Smooth muscle cell (in vitro differentiated cells): ENCODE measurements around the gene SULF2. TPM values are rescaled to one million over a fixed set of nuclear protein-coding genes. Genes with fewer than 3 reads are reported as not detected.

Experiments used
- DNase-seq: peaks from one replicate; lab custom pipeline; 2025; ENCODE audit not compliant: unreplicated experiment; lab: John Stamatoyannopoulos, UW
- H2AFZ ChIP-seq: fragments of 200-600 bp; sonication (generic); 2 replicates; pipeline ENCODE4 v1.6.0; 2016; ENCODE audit warnings: antibody characterized with exemption, low read depth, mild to moderate bottlenecking
- H3F3A ChIP-seq: fragments of 200-600 bp; sonication (generic); 2 replicates; pipeline ENCODE4 v1.6.0; 2017; ENCODE audit warnings: antibody characterized with exemption, low read depth
- H3K27ac ChIP-seq: fragments of 200-600 bp; sonication (generic); 2 replicates; pipeline ENCODE4 v1.5.1; 2016; ENCODE audit warnings: low read depth, mild to moderate bottlenecking
- H3K27me3 ChIP-seq: fragments of 200-600 bp; sonication (generic); 2 replicates; pipeline ENCODE4 v1.6.1; 2016; ENCODE audit warnings: low read depth, mild to moderate bottlenecking
- H3K36me3 ChIP-seq: fragments of 200-600 bp; sonication (generic); 2 replicates; pipeline ENCODE4 v1.5.1; 2016; ENCODE audit warnings: low read depth
- H3K4me1 ChIP-seq: fragments of 200-600 bp; sonication (generic); 2 replicates; pipeline ENCODE4 v1.5.1; 2016; ENCODE audit warnings: low read depth
- H3K4me2 ChIP-seq: fragments of 200-600 bp; sonication (generic); 2 replicates; pipeline ENCODE4 v1.6.0; 2016; ENCODE audit warnings: mild to moderate bottlenecking
- H3K4me3 ChIP-seq: fragments of 200-600 bp; sonication (generic); 2 replicates; pipeline ENCODE4 v1.5.1; 2016; ENCODE audit warnings: mild to moderate bottlenecking
- H3K79me2 ChIP-seq: fragments of 200-600 bp; sonication (generic); 2 replicates; pipeline ENCODE4 v1.6.0; 2016; ENCODE audit warnings: low read depth, mild to moderate bottlenecking
- H3K9ac ChIP-seq: fragments of 200-600 bp; sonication (generic); 2 replicates; pipeline ENCODE4 v1.6.0; 2016; ENCODE audit warnings: low read depth
- H3K9me3 ChIP-seq: fragments of 200-600 bp; sonication (generic); replicated peaks from 2 replicates; pipeline ENCODE4 v1.5.1; 2016; ENCODE audit warnings: low read depth
- H4K20me1 ChIP-seq: fragments of 200-600 bp; sonication (generic); 2 replicates; pipeline ENCODE4 v1.6.0; 2016; ENCODE audit warnings: low read depth
- CTCF ChIP-seq: fragments of 200-600 bp; sonication (generic); IDR thresholded peaks from 2 replicates; pipeline ENCODE4 v1.5.1; 2017; ENCODE audit warnings: borderline replicate concordance, mild to moderate bottlenecking, antibody characterized with exemption; ENCODE audit not compliant: insufficient read depth, poor library complexity, severe bottlenecking
- WGBS: methylation state at CpG from one replicate; pipeline ENCODE4 v1.1.7; 2016; ENCODE audit warnings: low lambda C conversion rate; 5-methylcytosine and 5-hydroxymethylcytosine counted together
- polyA plus RNA-seq: library from polyadenylated mRNA; unstranded; fragments of >200 nt; fragmentation: Nextera tagmentation; extraction: Ambion mirVana; gene quantifications from 2 replicates; pipeline ENCODE4 v1.2.1, GENCODE V29; 2016
- total RNA-seq: library from RNA; depleted of rRNA; stranded (reverse); fragments of >200 nt; gene quantifications from 2 replicates; pipeline ENCODE4 v1.2.3, GENCODE V29; 2014

Gene SULF2
- total and polyA plus RNA-seq, 2 experiments from 2014 or later = 109 to 144 TPM

GRCh38 chr20:47720636-47721427 is 64.4 kb downstream of the SULF2 start:
- TF ChIP-seq CTCF = no peak
- DNase-seq = no peak
- Histone ChIP-seq H3K4me1 (peaks cover 4% of the 10 kb centered on the region), H3K27me3 (no peaks in the 10 kb centered on the region), H3K9ac (no peak overlapping the region), H3F3A (peaks cover 2% of the 10 kb centered on the region), H4K20me1 (peaks cover 24% of the 10 kb centered on the region), H3K4me3 (no peak overlapping the region), H3K27ac (no peak overlapping the region), H3K4me2 (no peak overlapping the region), H3K79me2 (no peaks in the 10 kb centered on the region), H3K9me3 (no peaks in the 10 kb centered on the region), H3K36me3 (no peaks in the 10 kb centered on the region), H2AFZ (no peak overlapping the region)
- WGBS = 54% methylated on average over 7 of the region's 7 CpGs

- TF ChIP-seq CTCF = no peak
- Histone ChIP-seq H3K79me2 (no peaks in the 10 kb centered on the region), H4K20me1 (peaks cover 18% of the 10 kb centered on the region), H3K9ac (no peak overlapping the region), H3K4me1 (peaks cover 4% of the 10 kb centered on the region), H2AFZ (no peak overlapping the region), H3K27me3 (no peaks in the 10 kb centered on the region), H3K27ac (no peak overlapping the region), H3F3A (no peaks in the 10 kb centered on the region), H3K4me2 (no peak overlapping the region), H3K36me3 (no peaks in the 10 kb centered on the region), H3K9me3 (no peaks in the 10 kb centered on the region), H3K4me3 (no peak overlapping the region)
- WGBS = 98% methylated on average over 2 of the region's 2 CpGs
- DNase-seq = no peak
Measured at GRCh38 chr20:47719625-47720024, 65.7 kb downstream of the SULF2 start.

- no peak overlapping the region for H2AFZ ChIP-seq
- no peak overlapping the region for H3K9ac ChIP-seq
- no peaks in the 10 kb centered on the region for H3K27me3 ChIP-seq
- peaks cover 16% of the 10 kb centered on the region for H4K20me1 ChIP-seq
- no peak overlapping the region for H3K4me3 ChIP-seq
- WGBS = 94% methylated on average over 4 of the region's 4 CpGs
- H3K36me3 ChIP-seq = no peaks in the 10 kb centered on the region
- H3F3A ChIP-seq = no peaks in the 10 kb centered on the region
- peaks cover 2% of the 10 kb centered on the region for H3K4me1 ChIP-seq
- H3K4me2 ChIP-seq = no peak overlapping the region
- H3K9me3 ChIP-seq = no peaks in the 10 kb centered on the region
- no peak for DNase-seq
- H3K27ac ChIP-seq = no peak overlapping the region
- H3K79me2 ChIP-seq = no peaks in the 10 kb centered on the region
- no peak for TF ChIP-seq CTCF
Measured at GRCh38 chr20:47719211-47719610, 66.1 kb downstream of the SULF2 start.

GRCh38 chr20:47718398-47718797 is 66.9 kb downstream of the SULF2 start:
- WGBS = 95% methylated on average over 4 of the region's 4 CpGs
- Histone ChIP-seq H3K27me3 (no peaks in the 10 kb centered on the region), H3K27ac (no peak overlapping the region), H4K20me1 (peaks cover 10% of the 10 kb centered on the region), H2AFZ (no peak overlapping the region), H3K4me3 (no peak overlapping the region), H3K79me2 (no peaks in the 10 kb centered on the region), H3K36me3 (no peaks in the 10 kb centered on the region), H3K9me3 (no peaks in the 10 kb centered on the region), H3K4me2 (no peak overlapping the region), H3F3A (no peaks in the 10 kb centered on the region), H3K9ac (no peak overlapping the region), H3K4me1 (no peaks in the 10 kb centered on the region)
- DNase-seq = no peak
- no peak for TF ChIP-seq CTCF
